DMS 273 (cell line): ENCODE data around the gene CDH13.

Experiments used
- DNase-seq: peaks from one replicate; lab custom pipeline; 2025; ENCODE audit not compliant: unreplicated experiment; lab: John Stamatoyannopoulos, UW

The CDH13 gene

GRCh38 chr16:82878466-82878865 is 251.7 kb downstream of the CDH13 start:
- no peak for DNase-seq

GRCh38 chr16:82880346-82880745 is 253.6 kb downstream of the CDH13 start:
- no peak for DNase-seq

- DNase-seq: no peak
Measured at GRCh38 chr16:82881516-82881915, 254.7 kb downstream of the CDH13 start.

- no peak for DNase-seq
Measured at GRCh38 chr16:82882226-82882625, 255.5 kb downstream of the CDH13 start.

- DNase-seq: no peak
Measured at GRCh38 chr16:82882982-82883835, 256.4 kb downstream of the CDH13 start.

- no peak for DNase-seq
Measured at GRCh38 chr16:82884320-82884898, 257.6 kb downstream of the CDH13 start.

GRCh38 chr16:82886146-82886545 is 259.4 kb downstream of the CDH13 start:
- no peak for DNase-seq

- DNase-seq: peak; percentile 3
Measured at GRCh38 chr16:82888591-82889001, 261.8 kb downstream of the CDH13 start.

GRCh38 chr16:82891424-82891823 is 264.7 kb downstream of the CDH13 start:
- no peak for DNase-seq

GRCh38 chr16:82891918-82892317 is 265.1 kb downstream of the CDH13 start:
- DNase-seq: no peak

GRCh38 chr16:82892324-82892723 is 265.6 kb downstream of the CDH13 start:
- no peak for DNase-seq

- DNase-seq: no peak
Measured at GRCh38 chr16:82895843-82896242, 269.1 kb downstream of the CDH13 start.

GRCh38 chr16:82899006-82899405 is 272.2 kb downstream of the CDH13 start:
- no peak for DNase-seq

- DNase-seq: no peak
Measured at GRCh38 chr16:82899731-82900450, 273.1 kb downstream of the CDH13 start.

- no peak for DNase-seq
Measured at GRCh38 chr16:82900559-82900958, 273.8 kb downstream of the CDH13 start.

GRCh38 chr16:82911925-82912324 is 285.2 kb downstream of the CDH13 start:
- DNase-seq: no peak

GRCh38 chr16:82915139-82915824 is 288.5 kb downstream of the CDH13 start:
- DNase-seq: no peak

GRCh38 chr16:82917886-82918595 is 291.3 kb downstream of the CDH13 start:
- no peak for DNase-seq

GRCh38 chr16:82924075-82924854 is 297.5 kb downstream of the CDH13 start:
- DNase-seq: no peak

GRCh38 chr16:82926500-82926899 is 299.7 kb downstream of the CDH13 start:
- DNase-seq: no peak
